PC-9 (cell line): Measurements from ENCODE around the gene DYSF.

Source experiments
- EZH2 ChIP-seq: fragments of 200-600 bp; sonication (generic); IDR thresholded peaks from 2 replicates; pipeline ENCODE4 v1.8.0; 2017; ENCODE audit warnings: antibody characterized with exemption, low read depth
- TF ChIP-seq, protein P1 (sequence below): fragments of 200-600 bp; sonication (generic); conservative IDR thresholded peaks from 2 replicates; pipeline ENCODE4 v1.6.1; 2017; ENCODE audit warnings: mixed run types, antibody characterized with exemption, mild to moderate bottlenecking, moderate library complexity

DNA sequence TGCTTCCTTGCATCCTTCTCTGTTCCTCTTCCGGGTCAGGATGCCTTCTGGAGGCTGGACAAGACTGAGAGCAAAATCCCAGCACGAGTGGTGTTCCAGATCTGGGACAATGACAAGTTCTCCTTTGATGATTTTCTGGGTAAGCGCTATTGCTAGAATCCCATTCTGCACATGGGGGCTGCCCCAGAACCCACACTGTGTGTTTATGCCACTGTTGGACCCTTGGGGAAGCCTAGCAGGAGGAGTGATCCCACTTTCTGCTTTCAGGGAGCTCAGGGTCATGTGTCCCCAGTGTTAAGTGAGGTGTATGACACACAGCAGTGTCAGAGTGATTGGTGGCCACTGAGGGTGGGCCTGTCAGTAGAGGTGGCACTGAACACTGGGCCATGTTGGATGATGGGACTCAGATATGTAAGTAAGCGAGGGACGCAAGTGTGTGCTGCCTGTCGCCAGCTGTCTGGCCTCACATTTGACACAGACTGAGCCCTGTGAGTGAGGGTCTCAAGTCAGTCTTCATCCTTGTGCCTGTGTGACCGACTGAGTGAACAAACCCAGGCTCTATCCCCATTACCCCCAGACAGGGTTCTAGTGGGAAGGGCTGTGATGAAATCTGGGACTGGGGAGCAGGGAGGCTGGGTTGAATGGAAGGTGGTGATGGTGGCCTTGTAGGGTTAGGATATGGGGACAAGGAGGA lies 220.9 kb downstream of the DYSF start:
- TF ChIP-seq, protein P1, sequence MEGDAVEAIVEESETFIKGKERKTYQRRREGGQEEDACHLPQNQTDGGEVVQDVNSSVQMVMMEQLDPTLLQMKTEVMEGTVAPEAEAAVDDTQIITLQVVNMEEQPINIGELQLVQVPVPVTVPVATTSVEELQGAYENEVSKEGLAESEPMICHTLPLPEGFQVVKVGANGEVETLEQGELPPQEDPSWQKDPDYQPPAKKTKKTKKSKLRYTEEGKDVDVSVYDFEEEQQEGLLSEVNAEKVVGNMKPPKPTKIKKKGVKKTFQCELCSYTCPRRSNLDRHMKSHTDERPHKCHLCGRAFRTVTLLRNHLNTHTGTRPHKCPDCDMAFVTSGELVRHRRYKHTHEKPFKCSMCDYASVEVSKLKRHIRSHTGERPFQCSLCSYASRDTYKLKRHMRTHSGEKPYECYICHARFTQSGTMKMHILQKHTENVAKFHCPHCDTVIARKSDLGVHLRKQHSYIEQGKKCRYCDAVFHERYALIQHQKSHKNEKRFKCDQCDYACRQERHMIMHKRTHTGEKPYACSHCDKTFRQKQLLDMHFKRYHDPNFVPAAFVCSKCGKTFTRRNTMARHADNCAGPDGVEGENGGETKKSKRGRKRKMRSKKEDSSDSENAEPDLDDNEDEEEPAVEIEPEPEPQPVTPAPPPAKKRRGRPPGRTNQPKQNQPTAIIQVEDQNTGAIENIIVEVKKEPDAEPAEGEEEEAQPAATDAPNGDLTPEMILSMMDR: no peak
- no peak for TF ChIP-seq EZH2
